GM06990 (cell line): Measurements from ENCODE around the gene EIF4G2.

Source experiments
- DNase-seq: peaks from one replicate; pipeline ENCODE4 v3.0.0-alpha.2; 2011; ENCODE audit not compliant: insufficient read length; ENCODE audit errors: extremely low read depth
- H3K27me3 ChIP-seq: replicated peaks from 2 replicates; pipeline ENCODE4 v1.6.0; 2011; ENCODE audit warnings: low read length; ENCODE audit not compliant: control insufficient read depth, insufficient read depth
- H3K36me3 ChIP-seq: 2 replicates; pipeline ENCODE4 v1.5.1; 2011; ENCODE audit warnings: low read length; ENCODE audit not compliant: control insufficient read depth, insufficient read depth
- H3K4me3 ChIP-seq: replicated peaks from 2 replicates; pipeline ENCODE4 v1.5.1; 2011; ENCODE audit warnings: low read depth, mild to moderate bottlenecking, control low read depth, low read length
- TF ChIP-seq, protein P1 (sequence below): IDR thresholded peaks from 2 replicates; pipeline ENCODE4 v1.5.1; 2011; ENCODE audit warnings: low read length, control low read depth, mild to moderate bottlenecking, inconsistent platforms; ENCODE audit not compliant: insufficient read depth, poor library complexity, severe bottlenecking

EIF4G2 gene

GRCh38 chr11:10779086-10779485 lies 29.6 kb downstream of the EIF4G2 start:
- Histone ChIP-seq H3K27me3 (no peaks in the 10 kb centered on the region), H3K4me3 (no peak overlapping the region), H3K36me3 (peaks cover 15% of the 10 kb centered on the region)
- TF ChIP-seq, protein P1, sequence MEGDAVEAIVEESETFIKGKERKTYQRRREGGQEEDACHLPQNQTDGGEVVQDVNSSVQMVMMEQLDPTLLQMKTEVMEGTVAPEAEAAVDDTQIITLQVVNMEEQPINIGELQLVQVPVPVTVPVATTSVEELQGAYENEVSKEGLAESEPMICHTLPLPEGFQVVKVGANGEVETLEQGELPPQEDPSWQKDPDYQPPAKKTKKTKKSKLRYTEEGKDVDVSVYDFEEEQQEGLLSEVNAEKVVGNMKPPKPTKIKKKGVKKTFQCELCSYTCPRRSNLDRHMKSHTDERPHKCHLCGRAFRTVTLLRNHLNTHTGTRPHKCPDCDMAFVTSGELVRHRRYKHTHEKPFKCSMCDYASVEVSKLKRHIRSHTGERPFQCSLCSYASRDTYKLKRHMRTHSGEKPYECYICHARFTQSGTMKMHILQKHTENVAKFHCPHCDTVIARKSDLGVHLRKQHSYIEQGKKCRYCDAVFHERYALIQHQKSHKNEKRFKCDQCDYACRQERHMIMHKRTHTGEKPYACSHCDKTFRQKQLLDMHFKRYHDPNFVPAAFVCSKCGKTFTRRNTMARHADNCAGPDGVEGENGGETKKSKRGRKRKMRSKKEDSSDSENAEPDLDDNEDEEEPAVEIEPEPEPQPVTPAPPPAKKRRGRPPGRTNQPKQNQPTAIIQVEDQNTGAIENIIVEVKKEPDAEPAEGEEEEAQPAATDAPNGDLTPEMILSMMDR = no peak
- no peak for DNase-seq

DNA sequence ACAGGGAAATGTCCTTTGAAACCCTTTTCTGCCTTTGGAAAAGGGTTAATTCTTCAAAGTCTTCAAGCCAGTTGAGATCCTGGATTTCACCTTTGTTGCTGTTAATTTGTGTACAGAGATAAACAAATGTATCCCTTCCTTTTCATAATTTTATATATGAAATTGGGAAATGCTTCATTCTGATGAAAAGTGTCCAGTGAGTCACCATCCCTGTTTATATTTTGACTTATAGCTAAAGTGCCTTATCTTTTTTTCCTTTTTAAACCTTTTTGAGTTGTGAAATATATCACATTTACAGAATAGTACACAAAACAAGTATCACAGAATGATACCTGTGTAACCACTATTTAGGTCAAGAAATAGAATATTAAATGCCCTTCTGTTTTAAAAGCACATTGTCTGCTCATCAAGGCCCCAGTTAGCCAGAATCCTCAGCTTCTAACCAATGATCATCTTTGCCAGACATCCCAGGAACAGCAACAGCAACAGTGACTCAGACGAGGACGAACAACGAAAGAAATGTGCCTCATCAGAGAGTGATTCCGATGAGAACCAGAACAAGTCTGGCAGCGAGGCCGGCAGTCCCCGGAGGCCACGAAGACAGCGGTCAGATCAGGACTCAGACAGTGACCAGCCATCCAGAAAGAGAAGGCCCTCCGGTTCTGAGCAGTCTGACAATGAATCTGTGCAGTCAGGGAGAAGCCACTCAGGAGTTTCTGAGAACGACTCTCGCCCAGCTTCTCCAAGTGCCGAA lies 30.3 kb downstream of the EIF4G2 start:
- Histone ChIP-seq H3K27me3 (no peaks in the 10 kb centered on the region), H3K36me3 (peaks cover 15% of the 10 kb centered on the region), H3K4me3 (no peak overlapping the region)
- no peak for DNase-seq
- TF ChIP-seq, protein P1 = no peak

- Histone ChIP-seq H3K36me3 (peaks cover 15% of the 10 kb centered on the region), H3K27me3 (no peaks in the 10 kb centered on the region), H3K4me3 (no peak overlapping the region)
- DNase-seq = no peak
- TF ChIP-seq, protein P1 = no peak
Measured at GRCh38 chr11:10777806-10778205, 30.9 kb downstream of the EIF4G2 start.

- no peak for DNase-seq
- H3K36me3 ChIP-seq = peaks cover 15% of the 10 kb centered on the region
- H3K4me3 ChIP-seq = no peak overlapping the region
- H3K27me3 ChIP-seq = no peaks in the 10 kb centered on the region
- TF ChIP-seq, protein P1 = no peak
Measured at GRCh38 chr11:10777393-10777793, 31.3 kb downstream of the EIF4G2 start.

DNA sequence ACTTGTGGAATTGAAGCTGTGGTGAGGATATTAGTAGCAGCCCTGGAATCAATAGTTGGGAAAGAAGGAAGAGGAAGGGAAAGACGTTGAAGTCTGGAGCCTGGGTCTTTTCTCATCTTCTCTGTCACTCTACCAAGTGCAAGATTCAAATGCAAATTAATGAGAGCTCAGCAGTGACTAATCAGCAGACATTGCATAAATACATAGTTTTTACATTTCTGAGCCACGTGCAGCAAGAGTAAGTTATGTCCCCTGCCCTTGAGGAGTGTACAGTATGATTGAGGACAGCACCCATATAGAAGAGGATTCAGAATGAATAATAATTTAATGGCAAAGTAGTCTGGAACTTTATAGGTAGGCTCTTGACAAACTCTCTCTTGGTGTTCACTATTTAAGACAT lies 33.9 kb downstream of the EIF4G2 start:
- Histone ChIP-seq H3K27me3 (no peaks in the 10 kb centered on the region), H3K4me3 (no peak overlapping the region), H3K36me3 (peaks cover 19% of the 10 kb centered on the region)
- TF ChIP-seq, protein P1 = no peak
- DNase-seq = no peak
